Ovary (tissue), 9 donors: ENCODE results near the gene TRPV4. TPM values are rescaled to one million over a fixed set of nuclear protein-coding genes. Genes with fewer than 3 reads are reported as not detected.

Source experiments
- DNase-seq, 5 donors: peaks; one replicate each; pipeline ENCODE4 v3.0.0-alpha.2; 2019 to 2020
- H3K27ac ChIP-seq, 2 donors: fragments of 200-600 bp; one replicate each; pipeline versions ENCODE4 v1.5.1 to v1.8.0; 2019 to 2022
- H3K27me3 ChIP-seq: fragments of 200-600 bp; one replicate; pipeline ENCODE4 v1.8.0; 2022
- H3K36me3 ChIP-seq: fragments of 200-600 bp; sonication (generic); one replicate; pipeline ENCODE4 v1.5.1; 2019
- H3K4me1 ChIP-seq: one replicate; pipeline ENCODE4 v1.8.1; 2013; ENCODE audit warnings: mild to moderate bottlenecking, moderate library complexity; ENCODE audit not compliant: insufficient read depth
- H3K4me3 ChIP-seq: fragments of 200-600 bp; sonication (generic); one replicate; pipeline ENCODE4 v1.5.1; 2017
- H3K9me3 ChIP-seq, 2 donors: fragments of 200-600 bp in 1 of 2; sonication (generic) in 1 of 2; one replicate each; pipeline versions ENCODE4 v1.5.1 to v1.8.1; 2013 to 2019; ENCODE audit warnings: mild to moderate bottlenecking in 1 of 2, moderate library complexity in 1 of 2
- CTCF ChIP-seq, 3 donors: fragments of 450-650 bp in 2 of 3; fragments of 200-600 bp in 1 of 3; IDR thresholded peaks; one replicate each; pipeline versions ENCODE4 v1.5.1 to v1.8.0; 2016 to 2022; ENCODE audit warnings: antibody characterized with exemption in 3 of 3, mild to moderate bottlenecking in 1 of 3
- EP300 ChIP-seq: sonication (generic); formaldehyde crosslinking; IDR thresholded peaks from one replicate; pipeline ENCODE4 v1.6.1; 2017; ENCODE audit warnings: antibody characterized with exemption
- POLR2A ChIP-seq: fragments of 450-650 bp; IDR thresholded peaks from one replicate; pipeline ENCODE4 v1.6.1; 2017; ENCODE audit warnings: antibody characterized with exemption, mild to moderate bottlenecking, moderate library complexity
- WGBS, 3 donors: extraction: QIAGEN DNeasy Blood & Tissue Kit in 1 of 3; methylation state at CpG; one replicate each; pipeline versions ENCODE4 v1.1.5 to v1.1.7; 2013 to 2017; 5-methylcytosine and 5-hydroxymethylcytosine counted together
- intact Hi-C, 4 donors: fragments of 100-400 bp; cut with DNase I; formaldehyde crosslinking; loops; one replicate each; pipeline versions ENCODE4 v1.11.0 to v1.15.1; 2022 to 2023
- polyA plus RNA-seq, 2 donors: library from polyadenylated mRNA; stranded (reverse); fragments of 200-250 nt in 1 of 2; fragments of 350-450 nt in 1 of 2; fragmentation: Illumina TruSeq in 1 of 2; extraction: RNeasy Lipid Tissue Mini Kit (QIAGEN cat#74804) in 1 of 2; gene quantifications; one replicate each; pipeline ENCODE4 v1.2.3, GENCODE V29; 2013 to 2014
- total RNA-seq, 7 donors: library from RNA; depleted of rRNA in 2 of 7; stranded (reverse); fragments of >200 nt in 2 of 7; fragmentation: NEBNext Ultra II Directional in 3 of 7; extraction: Animal tissue kit (Norgen Biotek cat#: 25700) in 3 of 7; gene quantifications; one replicate each; pipeline versions ENCODE4 v1.1.0 to v1.2.4, GENCODE V29; 2016 to 2023
- donor health status: DM: no; HTN: no; CAD: no; lungs with moderate emphysema.
- donor health status: DM: no; HTN: no; CAD: no.
- donor health status: Bipolar disorder and iron deficiency.
- donor health status: DM: yes; HTN: yes; CAD: no.
- donor health status: DM: no; HTN: no; CAD: no.
- donor health status: DM: yes; HTN: yes; CAD: no.

TRPV4 gene
- total and polyA plus RNA-seq, 9 donors = 0.12 to 2.4 (median 0.49) TPM; not detected in 1

- H3K36me3 ChIP-seq = no peaks in the 10 kb centered on the region
- no peak overlapping the region for H3K4me3 ChIP-seq
- no peak overlapping the region for H3K27ac ChIP-seq
- DNase-seq = no peak
- intact Hi-C loops = no loop called here
- no peaks in the 10 kb centered on the region for H3K27me3 ChIP-seq
- H3K4me1 ChIP-seq = peaks cover 4% of the 10 kb centered on the region
- TF ChIP-seq POLR2A (no peak), EP300 (no peak), CTCF (IDR thresholded peaks at IDR 0.05) (no peak)
- no peaks in the 10 kb centered on the region for H3K9me3 ChIP-seq
These were observed 43.2 kb upstream of the TRPV4 start for GRCh38 chr12:109876406-109876805.

DNA sequence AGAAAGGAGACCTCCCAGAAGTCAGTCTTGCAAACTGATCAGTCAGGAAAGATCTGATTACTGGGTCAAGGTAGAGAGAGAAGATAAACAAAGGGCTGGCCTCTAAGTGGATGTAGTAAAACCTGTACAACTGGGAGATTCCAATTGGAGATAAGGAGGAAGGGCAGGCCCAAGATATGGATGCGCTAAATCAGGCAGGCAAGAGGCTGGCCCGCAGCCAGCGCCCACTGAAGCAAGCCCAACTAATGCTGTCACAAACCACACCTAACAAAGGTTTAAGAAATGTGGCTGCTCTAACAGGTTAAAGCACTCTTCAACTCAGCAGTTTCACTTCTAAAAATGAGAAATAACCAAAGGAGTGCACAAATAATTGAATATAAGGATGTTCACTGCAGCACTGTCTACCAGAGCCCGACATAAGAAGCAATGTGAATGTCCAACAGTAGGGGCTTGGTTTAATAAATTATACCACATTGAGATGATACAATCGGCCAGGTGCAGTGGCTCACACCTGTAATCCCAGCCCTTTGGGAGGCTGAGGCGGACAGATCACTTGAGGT is 42.5 kb upstream of the TRPV4 start:
- no peak for TF ChIP-seq CTCF (IDR thresholded peaks at IDR 0.05)
- TF ChIP-seq EP300 = no peak

DNA sequence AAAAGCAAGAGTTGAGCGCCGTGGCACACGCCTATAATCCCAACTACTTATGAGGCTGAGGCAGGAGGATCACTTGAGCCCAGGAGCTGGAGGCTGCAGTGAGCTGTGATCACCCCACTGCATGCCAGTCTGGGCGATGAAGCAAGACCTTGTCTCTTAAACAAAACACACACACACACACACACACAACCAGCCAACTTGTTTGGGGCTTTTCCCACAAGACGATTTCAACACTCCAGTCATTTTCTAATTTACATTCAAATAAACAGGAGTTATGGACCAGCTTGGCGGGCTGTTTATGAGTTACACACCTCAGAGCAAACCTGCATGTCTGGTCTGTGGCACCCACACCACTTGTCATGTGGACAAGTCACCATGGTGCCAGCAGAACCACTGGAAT is 40.5 kb upstream of the TRPV4 start:
- H3K4me1 ChIP-seq = no peaks in the 10 kb centered on the region
- intact Hi-C loops = no loop called here
- TF ChIP-seq EP300 (no peak), CTCF (IDR thresholded peaks at IDR 0.05) (no peak), POLR2A (no peak)

More for the DNA sequence above, 42.5 kb upstream of the TRPV4 start:
- H3K4me3 ChIP-seq = no peak overlapping the region
- 86 to 92% (median 88%) methylated on average over 6 of the region's 6 CpGs for WGBS, 3 donors
- H3K27ac ChIP-seq = no peak overlapping the region
- H3K4me1 ChIP-seq = peaks cover 1% of the 10 kb centered on the region
- DNase-seq = no peak
- H3K27me3 ChIP-seq = no peaks in the 10 kb centered on the region
- H3K9me3 ChIP-seq = no peaks in the 10 kb centered on the region
- intact Hi-C loops = no loop called here
- no peaks in the 10 kb centered on the region for H3K36me3 ChIP-seq

GRCh38 chr12:109871668-109872314 is 38.6 kb upstream of the TRPV4 start:
- Histone ChIP-seq H3K4me1 (no peaks in the 10 kb centered on the region), H3K27me3 (no peaks in the 10 kb centered on the region), H3K27ac (no peak overlapping the region), H3K4me3 (no peak overlapping the region), H3K36me3 (no peaks in the 10 kb centered on the region), H3K9me3 (no peaks in the 10 kb centered on the region)
- TF ChIP-seq CTCF (IDR thresholded peaks at IDR 0.05) (no peak), EP300 (no peak), POLR2A (no peak)
- DNase-seq = no peak
- 77 to 86% (median 79%) methylated on average over 7 of the region's 7 CpGs for WGBS, 3 donors
- intact Hi-C loops = no loop called here

More for the DNA sequence above, 40.5 kb upstream of the TRPV4 start:
- Histone ChIP-seq H3K4me3 (no peak overlapping the region), H3K36me3 (no peaks in the 10 kb centered on the region), H3K9me3 (no peaks in the 10 kb centered on the region), H3K27ac (no peak overlapping the region), H3K27me3 (no peaks in the 10 kb centered on the region)
- DNase-seq = no peak
- WGBS, 3 donors = 94 to 95% (median 94%) methylated on average over 6 of the region's 6 CpGs
